Measurements from ENCODE around the gene EYA2.

- no peak for TF ChIP-seq CTCF (IDR thresholded peaks at IDR 0.05; ENCODE audit: low read depth, low read length)
- TF ChIP-seq MYC (IDR thresholded peaks at IDR 0.05; ENCODE audit: low read depth, low read length), result no peak
- no peak for TF ChIP-seq POLR2A (IDR thresholded peaks at IDR 0.05; ENCODE audit: extremely low read depth, insufficient read length)
These were observed 297.3 kb downstream of the EYA2 start for GRCh38 chr20:47191956-47192355.

Measured in NB4 (cell line).